Measurements from ENCODE around the gene GPER1.

The GPER1 gene

DNA sequence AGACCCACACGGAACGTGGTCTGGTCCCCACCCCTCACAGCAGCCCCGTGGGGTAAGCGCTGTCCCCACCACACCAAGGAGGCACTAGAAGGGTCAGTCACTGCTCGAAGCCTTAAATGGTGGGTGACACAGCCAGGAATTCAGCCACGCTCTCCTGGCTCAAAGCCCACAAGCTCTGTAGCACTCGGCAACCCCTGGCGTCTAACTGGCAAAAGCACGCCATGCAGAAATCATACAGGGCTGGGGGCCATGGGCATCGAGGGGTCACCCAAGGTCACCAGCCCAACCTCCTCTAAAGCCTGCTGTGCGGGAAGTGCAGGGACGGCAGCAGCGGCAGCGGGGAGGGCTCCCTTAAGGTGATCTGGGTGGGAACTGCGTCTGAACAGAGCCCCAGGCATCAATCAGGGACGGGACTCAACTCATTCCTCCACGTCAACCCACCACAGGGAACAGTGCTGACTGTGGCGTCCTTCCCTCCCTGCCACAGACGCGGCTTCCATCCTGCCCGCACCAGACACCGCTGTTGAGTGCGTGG is 7.8 kb downstream of the GPER1 start:
- peaks cover 80% of the 10 kb centered on the region for H3K4me1 Mint-ChIP-seq
- H3K9me3 Mint-ChIP-seq = peaks cover 14% of the 10 kb centered on the region
- peak overlapping the region; percentile 77 for H3K27ac Mint-ChIP-seq
- TF ChIP-seq, protein P1, sequence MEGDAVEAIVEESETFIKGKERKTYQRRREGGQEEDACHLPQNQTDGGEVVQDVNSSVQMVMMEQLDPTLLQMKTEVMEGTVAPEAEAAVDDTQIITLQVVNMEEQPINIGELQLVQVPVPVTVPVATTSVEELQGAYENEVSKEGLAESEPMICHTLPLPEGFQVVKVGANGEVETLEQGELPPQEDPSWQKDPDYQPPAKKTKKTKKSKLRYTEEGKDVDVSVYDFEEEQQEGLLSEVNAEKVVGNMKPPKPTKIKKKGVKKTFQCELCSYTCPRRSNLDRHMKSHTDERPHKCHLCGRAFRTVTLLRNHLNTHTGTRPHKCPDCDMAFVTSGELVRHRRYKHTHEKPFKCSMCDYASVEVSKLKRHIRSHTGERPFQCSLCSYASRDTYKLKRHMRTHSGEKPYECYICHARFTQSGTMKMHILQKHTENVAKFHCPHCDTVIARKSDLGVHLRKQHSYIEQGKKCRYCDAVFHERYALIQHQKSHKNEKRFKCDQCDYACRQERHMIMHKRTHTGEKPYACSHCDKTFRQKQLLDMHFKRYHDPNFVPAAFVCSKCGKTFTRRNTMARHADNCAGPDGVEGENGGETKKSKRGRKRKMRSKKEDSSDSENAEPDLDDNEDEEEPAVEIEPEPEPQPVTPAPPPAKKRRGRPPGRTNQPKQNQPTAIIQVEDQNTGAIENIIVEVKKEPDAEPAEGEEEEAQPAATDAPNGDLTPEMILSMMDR (IDR thresholded peaks at IDR 0.05) = no peak
- H3K36me3 Mint-ChIP-seq (ENCODE audit: low read depth) = peaks cover 36% of the 10 kb centered on the region
- peaks cover 9% of the 10 kb centered on the region for H3K27me3 Mint-ChIP-seq (ENCODE audit: low read depth, poor library complexity)
- peak overlapping the region; percentile 32 for H3K4me3 Mint-ChIP-seq
- no peak for DNase-seq

DNA sequence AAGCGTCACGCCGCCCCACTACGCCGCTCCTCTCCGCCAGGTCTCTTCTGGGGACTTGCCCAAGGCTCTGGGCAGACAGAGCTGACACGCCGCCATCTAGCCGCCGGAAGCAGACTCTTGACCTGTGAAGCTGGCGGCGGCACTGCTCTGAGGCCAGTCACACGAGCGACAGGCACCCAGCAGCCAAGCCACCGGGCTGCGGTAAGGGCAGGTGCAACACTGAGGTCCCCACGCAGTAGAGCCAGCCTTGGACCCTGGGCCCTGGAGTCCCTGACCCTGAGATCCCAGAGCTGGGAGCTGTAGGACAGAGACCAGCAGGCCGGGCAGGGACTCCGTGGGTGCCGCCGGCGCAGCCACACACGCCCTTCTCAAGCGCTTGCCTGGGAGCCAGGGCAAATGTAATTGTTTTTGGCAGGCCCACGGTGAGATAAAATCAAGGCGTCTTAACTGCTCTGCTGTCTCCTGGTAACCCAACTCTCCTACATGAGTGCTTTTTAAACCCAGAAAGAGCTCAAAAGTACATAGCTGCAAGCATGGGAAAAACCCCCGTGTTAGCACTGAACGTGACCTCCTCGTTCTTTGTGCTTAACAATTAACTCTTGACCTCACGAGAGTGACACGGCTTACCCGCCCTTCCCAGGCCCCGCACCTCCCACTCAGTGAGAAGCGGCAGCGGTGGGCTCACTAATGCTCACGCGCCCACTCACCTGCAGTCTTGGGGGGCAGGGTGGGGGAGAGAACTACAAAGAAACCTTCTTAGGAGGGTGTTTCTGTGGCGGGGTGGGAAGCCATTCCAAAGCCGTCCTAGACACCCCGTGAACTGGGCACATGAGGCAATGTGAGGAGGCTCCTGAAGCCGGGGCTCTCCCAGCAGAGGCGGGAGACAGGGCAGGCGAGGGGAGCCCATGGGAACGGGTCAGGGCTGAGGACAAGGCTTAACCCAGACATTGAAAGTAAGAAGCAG is 8.5 kb downstream of the GPER1 start:
- TF ChIP-seq, protein P1 (IDR thresholded peaks at IDR 0.05) = no peak
- H3K9me3 Mint-ChIP-seq = peaks cover 14% of the 10 kb centered on the region
- peaks cover 36% of the 10 kb centered on the region for H3K36me3 Mint-ChIP-seq (ENCODE audit: low read depth)
- H3K4me1 Mint-ChIP-seq = peaks cover 80% of the 10 kb centered on the region
- H3K4me3 Mint-ChIP-seq = peak overlapping the region; percentile 13
- peak overlapping the region; percentile 49 for H3K27ac Mint-ChIP-seq
- H3K27me3 Mint-ChIP-seq (ENCODE audit: low read depth, poor library complexity) = peaks cover 6% of the 10 kb centered on the region
- no peak for DNase-seq

DNA sequence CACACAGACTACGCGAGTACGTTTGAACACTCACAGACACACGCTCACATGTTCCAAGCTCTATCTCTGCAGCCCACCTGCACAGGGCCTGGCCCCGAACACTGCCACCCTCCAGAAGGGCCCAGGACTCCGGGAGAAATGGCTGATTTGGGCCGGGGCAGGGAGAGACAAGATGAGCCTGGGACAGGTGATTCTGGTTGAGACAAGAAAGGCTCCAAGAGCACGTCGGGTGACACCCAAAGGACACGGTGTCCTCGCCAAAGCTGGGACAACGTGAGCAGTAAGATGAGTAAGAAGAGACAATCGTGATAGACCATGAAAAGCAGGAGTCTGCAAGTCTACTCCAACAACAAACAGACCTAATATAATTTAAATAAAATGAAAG is 9.2 kb downstream of the GPER1 start:
- H3K4me1 Mint-ChIP-seq = peaks cover 80% of the 10 kb centered on the region
- H3K4me3 Mint-ChIP-seq = no peak overlapping the region
- peaks cover 14% of the 10 kb centered on the region for H3K9me3 Mint-ChIP-seq

DNA sequence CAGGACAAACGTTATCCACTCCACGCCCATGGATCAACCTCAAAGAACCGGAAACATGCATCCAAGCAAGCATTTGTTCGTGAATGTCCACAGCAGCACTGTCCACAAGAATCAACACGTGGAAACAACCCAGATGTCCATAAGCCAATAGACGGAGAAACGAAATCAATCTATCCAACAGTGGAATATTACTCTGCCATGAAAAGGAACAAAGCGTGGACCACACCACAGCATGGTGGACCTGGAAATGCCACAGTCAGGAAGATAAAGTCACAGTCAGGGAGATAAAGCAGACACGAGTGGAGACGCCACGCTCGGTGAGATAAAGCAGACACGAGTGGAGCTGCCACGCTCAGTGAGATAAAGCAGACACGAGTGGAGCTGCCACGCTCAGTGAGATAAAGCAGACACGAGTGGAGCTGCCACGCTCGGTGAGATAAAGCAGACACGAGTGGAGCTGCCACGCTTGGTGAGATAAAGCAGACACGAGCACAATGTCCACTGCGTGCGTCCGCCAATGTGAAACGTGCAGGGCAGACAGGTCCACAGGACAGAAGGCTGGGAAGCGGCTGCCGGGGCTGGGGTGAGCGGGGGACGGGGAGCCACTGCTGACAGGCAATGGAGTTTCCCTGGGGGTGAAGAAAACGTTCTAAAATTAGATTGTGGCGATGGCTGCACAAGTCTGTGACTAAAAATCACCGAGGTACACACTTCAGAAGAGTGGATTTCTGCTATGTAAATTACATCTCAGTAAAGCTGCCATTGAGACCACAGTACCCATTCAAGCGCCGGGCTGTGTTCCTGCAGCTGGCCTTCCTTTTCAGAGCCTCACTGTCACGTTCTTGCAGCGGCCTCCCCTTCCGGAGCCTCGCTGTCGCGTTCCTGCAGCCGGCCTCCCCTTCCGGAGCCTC is 10.6 kb downstream of the GPER1 start:
- peak overlapping the region; percentile 42 for H3K27ac Mint-ChIP-seq
- H3K4me3 Mint-ChIP-seq = no peak overlapping the region
- TF ChIP-seq, protein P1 (IDR thresholded peaks at IDR 0.05) = no peak
- peaks cover 6% of the 10 kb centered on the region for H3K27me3 Mint-ChIP-seq (ENCODE audit: low read depth, poor library complexity)
- H3K36me3 Mint-ChIP-seq (ENCODE audit: low read depth) = peaks cover 30% of the 10 kb centered on the region
- H3K4me1 Mint-ChIP-seq = peaks cover 74% of the 10 kb centered on the region
- H3K9me3 Mint-ChIP-seq = peaks cover 14% of the 10 kb centered on the region
- DNase-seq = no peak

More for the DNA sequence above, 9.2 kb downstream of the GPER1 start:
- Mint-ChIP-seq H3K27me3 (ENCODE audit: low read depth, poor library complexity) (peaks cover 6% of the 10 kb centered on the region), H3K36me3 (ENCODE audit: low read depth) (peaks cover 30% of the 10 kb centered on the region), H3K27ac (peak overlapping the region; percentile 49)
- TF ChIP-seq, protein P1 (IDR thresholded peaks at IDR 0.05) = no peak
- no peak for DNase-seq

DNA sequence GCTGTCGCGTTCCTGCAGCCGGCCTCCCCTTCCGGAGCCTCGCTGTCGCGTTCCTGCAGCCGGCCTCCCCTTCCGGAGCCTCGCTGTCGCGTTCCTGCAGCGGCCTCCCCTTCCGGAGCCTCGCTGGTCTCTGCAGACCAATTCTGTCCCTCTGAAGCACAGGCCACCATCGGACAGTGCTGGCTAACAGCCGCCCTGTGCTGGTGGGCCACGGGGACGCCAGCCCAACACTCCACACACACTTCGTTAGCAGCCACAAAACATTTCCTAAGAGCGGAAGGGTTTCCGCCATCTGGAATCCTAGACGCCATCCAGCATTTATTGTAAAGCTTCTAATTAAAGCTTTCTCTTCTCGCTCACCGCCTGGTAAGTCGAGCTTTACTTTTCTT is 11.2 kb downstream of the GPER1 start:
- H3K9me3 Mint-ChIP-seq = peaks cover 14% of the 10 kb centered on the region
- H3K4me1 Mint-ChIP-seq = peaks cover 73% of the 10 kb centered on the region
- peak overlapping the region; percentile 69 for H3K27ac Mint-ChIP-seq

More for the DNA sequence above, 11.2 kb downstream of the GPER1 start:
- Mint-ChIP-seq H3K36me3 (ENCODE audit: low read depth) (peaks cover 30% of the 10 kb centered on the region), H3K4me3 (no peak overlapping the region), H3K27me3 (ENCODE audit: low read depth, poor library complexity) (peaks cover 6% of the 10 kb centered on the region)
- no peak for DNase-seq
- TF ChIP-seq, protein P1 (IDR thresholded peaks at IDR 0.05) = no peak

Measured in nephron progenitor cell (in vitro differentiated cells).